Measurements from ENCODE around the gene GGA2.
"Not testable (repeated sequence)": the region's sequence is repeated elsewhere in the genome, so short reads cannot be mapped to it uniquely, and the experiment has no call there.

Gene GGA2

GRCh38 chr16:23502466-23502865, 7.8 kb downstream of the GGA2 start:
- no peak for DNase-seq

GRCh38 chr16:23501291-23501690, 9.0 kb downstream of the GGA2 start:
- DNase-seq: no peak

- no peak for DNase-seq
Observed at GRCh38 chr16:23500862-23501225, 9.4 kb downstream of the GGA2 start.

- no peak for DNase-seq
Observed at GRCh38 chr16:23500212-23500861, 10.0 kb downstream of the GGA2 start.

DNA sequence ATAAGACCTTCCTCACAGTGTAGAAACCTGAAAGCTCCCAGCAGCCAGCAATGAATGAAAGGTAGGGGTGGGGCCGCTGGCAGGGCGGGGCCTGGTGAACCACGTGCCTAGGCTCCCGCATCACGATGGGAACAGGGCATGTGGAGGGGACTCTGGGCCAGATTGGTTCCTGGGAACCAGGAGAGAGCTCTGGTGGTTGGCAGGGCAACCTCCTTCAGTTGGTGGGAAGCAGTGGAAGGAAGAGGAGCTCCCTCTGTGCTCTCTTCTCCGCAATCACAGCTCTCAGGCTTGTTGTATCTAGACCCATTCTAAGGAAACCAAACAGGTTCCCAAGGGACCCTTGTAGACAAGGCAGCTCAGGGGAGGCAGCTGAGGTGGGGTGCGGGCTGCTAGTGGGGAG, 10.5 kb downstream of the GGA2 start:
- no peak for DNase-seq

DNA sequence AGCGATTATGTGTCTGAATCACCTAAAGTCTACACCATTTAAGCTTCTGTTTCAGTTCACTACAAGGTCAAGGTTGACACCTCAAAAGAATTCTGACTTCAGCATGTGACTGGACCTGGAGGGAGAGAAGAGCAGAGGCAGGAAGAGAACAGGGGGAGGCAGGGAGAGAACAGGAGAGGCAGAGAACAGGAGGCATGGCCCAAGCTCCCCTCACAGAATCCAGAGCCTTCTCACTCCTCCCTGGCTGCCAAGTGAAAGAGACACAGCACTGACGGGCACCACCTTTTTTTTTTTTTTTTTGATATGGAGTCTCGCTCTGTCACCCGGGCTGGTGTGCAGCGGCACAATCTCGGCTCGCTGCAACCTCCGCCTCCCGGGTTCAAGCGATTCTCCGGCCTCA, 11.4 kb downstream of the GGA2 start:
- DNase-seq: no peak

DNA sequence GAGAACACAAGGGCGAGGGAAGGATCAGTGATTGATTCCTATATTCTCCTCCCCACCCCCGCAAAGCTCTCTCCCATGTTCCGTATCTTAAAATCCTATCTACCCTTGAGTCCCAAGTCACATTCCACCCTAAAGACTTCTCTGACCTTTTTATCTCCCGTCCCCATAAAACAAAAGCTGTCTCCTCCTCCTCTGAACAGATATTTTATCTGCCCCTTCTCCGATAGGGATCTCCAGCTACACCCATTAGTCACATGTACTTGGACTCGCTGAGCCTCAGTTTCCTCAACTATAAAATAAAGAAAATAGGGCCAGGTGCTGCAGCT, 12.8 kb downstream of the GGA2 start:
- no peak for DNase-seq

DNA sequence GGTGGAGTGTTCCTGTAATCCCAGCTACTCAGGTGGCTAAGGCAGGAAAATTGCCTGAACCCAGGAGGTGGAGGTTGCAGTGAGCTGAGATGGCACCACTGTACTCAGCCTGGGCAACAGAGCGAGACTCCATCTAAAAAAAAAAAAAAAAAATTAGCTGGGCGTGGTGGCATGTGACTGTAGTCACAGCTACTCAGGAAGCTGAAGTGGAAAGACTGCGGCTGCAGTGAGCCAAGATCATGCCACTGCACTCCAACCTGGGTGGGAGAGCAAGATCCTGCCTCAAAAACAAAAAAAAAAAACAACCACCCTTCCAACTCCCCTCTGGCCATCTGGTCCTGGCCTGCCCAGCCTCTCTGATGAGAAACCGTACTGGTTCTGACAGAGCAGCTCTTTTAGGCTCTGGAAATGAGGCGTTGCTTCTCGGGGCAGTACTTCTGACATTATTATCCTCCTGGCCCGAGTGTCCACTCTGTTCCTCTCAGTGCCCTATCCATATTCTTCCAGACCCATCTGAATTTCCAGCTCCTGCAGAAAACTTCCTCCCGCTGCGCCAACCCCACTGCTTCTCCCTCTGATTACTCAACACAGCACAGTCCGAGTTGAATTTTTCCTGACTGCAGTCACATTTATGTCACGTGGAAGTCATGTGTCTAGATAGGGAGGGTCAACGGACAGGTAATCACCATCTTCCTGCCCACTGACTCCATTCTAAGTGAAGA, 13.3 kb downstream of the GGA2 start:
- no peak for DNase-seq

GRCh38 chr16:23495671-23496070, 14.6 kb downstream of the GGA2 start:
- no peak for DNase-seq

- DNase-seq: no peak
Observed at GRCh38 chr16:23494188-23494587, 16.1 kb downstream of the GGA2 start.

- DNase-seq: no peak
Observed at GRCh38 chr16:23491490-23492391, 18.6 kb downstream of the GGA2 start.

- DNase-seq: no peak
Observed at GRCh38 chr16:23486480-23486879, 23.8 kb downstream of the GGA2 start.

DNA sequence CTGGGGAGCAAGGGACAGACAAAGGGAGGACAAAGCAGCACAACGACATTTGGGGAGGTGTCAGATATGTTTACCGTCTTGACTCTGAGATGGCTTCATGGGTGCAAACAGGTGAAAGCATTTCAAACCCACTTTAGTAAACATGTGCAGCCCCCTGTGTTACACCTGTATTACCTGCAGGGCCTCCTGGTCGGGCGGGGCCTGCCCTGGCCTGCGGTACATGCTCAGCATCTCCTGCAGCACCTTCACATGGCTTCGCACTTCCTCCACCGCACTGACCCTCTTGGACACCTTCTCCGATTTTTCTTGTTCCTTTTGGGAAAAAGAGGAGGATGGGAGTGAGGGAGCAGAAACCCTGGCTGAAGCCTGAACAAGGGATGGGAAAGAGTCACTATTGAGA, 24.5 kb downstream of the GGA2 start:
- DNase-seq: no peak

GRCh38 chr16:23485257-23485614, 25.1 kb downstream of the GGA2 start:
- no peak for DNase-seq

DNA sequence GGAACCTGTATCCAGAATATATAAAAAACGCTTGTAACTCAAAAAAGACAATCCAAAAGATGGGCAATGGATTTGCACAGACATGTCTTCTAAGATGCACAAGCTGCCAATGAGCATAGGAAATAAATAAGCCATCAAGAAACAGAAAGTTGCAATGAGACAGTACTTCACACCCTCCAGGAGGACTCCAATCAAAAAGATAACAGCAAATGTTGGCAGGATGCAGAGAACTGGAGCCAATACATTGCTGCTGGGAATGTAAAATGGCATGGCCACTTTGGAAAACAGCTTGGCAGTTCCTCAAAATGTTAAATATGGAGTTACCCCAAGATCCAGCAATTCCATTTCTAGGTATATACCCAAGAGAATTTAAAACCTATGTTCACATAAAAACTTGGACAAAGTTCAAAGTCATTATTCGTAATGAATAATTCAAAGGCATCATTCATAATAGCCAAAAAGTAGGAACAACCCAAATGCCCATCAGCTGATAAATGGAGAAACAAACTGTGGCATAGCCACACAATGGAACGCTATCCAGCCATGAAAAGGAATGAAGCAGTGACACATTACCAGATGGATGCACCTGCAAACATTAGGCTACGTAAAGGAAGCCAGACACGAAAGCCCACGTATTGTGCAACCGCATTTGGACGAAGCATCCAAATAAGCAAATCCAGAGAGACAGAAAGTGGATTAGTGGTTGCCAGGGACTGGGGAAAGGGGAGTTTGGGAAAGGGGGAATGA, 25.6 kb downstream of the GGA2 start:
- DNase-seq: no peak

DNA sequence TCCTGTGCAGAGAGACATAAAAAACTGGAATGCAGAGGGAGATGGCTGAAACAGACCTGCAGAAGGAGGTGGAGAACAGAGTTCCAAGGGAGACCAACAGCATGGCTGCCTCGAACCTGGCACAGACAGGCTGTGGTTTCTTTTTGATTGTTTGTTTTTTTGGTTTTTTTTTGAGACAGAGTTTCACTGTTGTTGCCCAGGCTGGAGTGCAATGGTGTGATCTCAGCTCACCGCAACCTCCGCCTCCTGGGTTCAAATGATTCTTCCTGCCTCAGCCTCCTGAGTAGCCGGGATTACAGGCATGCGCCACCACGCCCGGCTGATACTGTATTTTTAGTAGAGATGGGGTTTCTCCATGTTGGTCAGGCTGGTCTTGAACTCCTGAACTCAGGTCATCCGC, 26.8 kb downstream of the GGA2 start:
- DNase-seq: not testable (repeated sequence)

DNA sequence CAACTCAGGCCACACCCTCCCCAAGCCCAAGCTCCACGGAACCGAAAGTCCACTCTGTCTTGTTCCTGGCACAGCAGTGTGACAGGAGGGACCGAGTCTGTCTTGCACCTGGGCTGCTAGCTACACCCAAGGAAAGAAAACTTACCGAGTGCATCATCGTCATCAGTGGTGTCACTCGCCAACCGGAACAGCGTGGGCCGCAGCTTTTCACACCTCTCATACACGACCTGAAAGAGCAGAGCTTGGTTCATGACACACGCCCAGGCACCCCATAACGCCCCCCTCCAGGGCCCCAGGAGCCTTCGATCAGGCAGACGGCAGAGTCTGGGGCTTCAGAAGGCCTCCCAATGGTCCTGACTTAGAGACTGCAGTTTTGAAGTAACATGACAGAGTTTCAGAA, 27.5 kb downstream of the GGA2 start:
- DNase-seq: no peak

GRCh38 chr16:23480257-23480656, 30.0 kb downstream of the GGA2 start:
- DNase-seq: no peak

- no peak for DNase-seq
Observed at GRCh38 chr16:23479138-23479537, 31.2 kb downstream of the GGA2 start.

DNA sequence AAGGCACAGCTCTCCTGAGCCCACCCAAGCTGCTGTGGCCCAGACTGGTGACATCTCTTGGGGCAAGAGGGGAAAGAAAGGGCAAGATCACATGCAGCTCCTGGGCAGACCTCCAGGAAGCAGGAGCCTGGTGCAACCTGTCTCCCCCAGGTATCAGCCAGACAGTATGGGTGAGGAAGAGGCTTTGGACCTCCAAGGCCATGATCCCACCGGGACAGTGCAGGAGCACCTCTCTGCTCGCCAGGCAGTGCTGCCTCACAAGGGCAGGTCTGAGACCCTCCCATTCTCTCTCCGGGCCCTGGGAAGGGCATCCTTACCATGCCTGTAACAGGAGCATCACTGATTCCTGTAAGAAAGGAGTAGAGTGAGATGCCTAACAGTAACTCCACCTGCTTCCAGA, 31.7 kb downstream of the GGA2 start:
- no peak for DNase-seq

GRCh38 chr16:23476289-23476688, 34.0 kb downstream of the GGA2 start:
- no peak for DNase-seq

DNA sequence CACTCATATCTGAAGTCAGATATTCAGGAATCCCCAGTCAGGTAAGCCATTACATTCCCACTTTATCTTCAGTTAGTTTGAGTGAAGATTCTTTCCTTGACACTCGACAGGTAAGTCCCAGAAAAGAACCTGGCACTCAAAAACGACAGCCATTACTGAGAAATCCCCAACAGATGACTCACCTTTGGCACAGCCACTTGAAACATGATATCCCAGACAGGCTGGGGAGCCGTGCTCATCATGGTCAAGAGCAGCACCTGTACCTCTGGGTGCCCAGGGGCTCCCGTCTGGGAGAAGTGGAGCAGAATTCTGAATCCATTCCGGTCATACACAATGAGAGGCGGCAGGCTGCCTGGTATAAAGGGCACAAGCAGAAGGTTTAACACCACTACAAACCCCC, 40.5 kb downstream of the GGA2 start:
- peak; percentile 7 for DNase-seq

DNA sequence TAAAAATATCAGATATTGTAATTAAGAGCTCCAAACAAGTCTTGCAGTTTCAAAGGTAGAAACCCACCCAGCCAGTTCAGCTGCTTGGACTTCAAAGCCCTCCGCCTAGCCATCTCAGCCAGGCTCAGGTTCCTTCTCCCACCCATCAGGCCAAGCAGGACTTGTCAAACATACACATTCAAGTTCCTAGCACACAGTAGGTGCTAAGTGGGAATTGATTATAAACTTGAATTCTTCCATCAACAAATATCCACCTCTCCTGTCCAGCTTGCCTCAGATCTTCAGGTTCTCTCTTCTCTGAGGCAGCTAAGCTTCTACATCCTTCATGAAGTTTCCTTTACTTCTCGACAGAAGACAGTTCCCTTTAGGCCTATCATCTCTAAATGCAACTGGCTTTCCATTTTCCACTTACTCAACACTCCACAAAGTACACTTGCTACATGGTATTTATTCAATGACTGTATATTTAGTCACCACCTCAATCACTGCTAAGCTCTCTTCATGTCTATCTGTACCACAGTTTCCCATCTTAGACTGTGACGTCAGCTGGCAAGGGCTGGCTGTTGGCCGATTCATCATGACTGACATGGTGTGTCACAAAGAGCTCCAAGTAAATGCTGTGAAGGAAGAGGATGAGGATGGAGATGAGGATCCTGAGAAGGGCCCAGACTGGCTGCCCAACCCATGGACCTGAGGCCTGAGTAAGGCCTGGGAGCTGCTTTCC, 44.0 kb downstream of the GGA2 start:
- no peak for DNase-seq
